Fibroblast of lung (primary cell): ENCODE results near the gene POLA1. TPM values are rescaled to one million over a fixed set of nuclear protein-coding genes. Genes with fewer than 3 reads are reported as not detected.
A peak's percentile ranks its signal among the peaks of the same experiment; 100 is the strongest.
"Not testable (repeated sequence)": the region's sequence is repeated elsewhere in the genome, so short reads cannot be mapped to it uniquely, and the experiment has no call there.

ENCODE experiments used
- DNase-seq, 2 donors: peaks; one replicate each; pipeline versions ENCODE4 v3.0.0 to v3.0.0-alpha.2; 2010; ENCODE audit warnings: low read depth in 2 of 2
- H2AFZ ChIP-seq: 2 replicates; pipeline ENCODE4 v1.5.1; 2012; ENCODE audit warnings: low read length, control low read depth, inconsistent platforms
- H3K27ac ChIP-seq: 2 replicates; pipeline ENCODE4 v1.5.1; 2011; ENCODE audit warnings: low read length, control low read depth; ENCODE audit not compliant: insufficient read depth
- H3K27me3 ChIP-seq: 2 replicates; pipeline ENCODE4 v1.5.1; 2011; ENCODE audit warnings: mild to moderate bottlenecking, low read length; ENCODE audit not compliant: control insufficient read depth, insufficient read depth
- H3K36me3 ChIP-seq: 2 replicates; pipeline ENCODE4 v1.5.1; 2011; ENCODE audit warnings: low read length; ENCODE audit not compliant: control insufficient read depth, insufficient read depth
- H3K4me1 ChIP-seq: 2 replicates; pipeline ENCODE4 v1.5.1; 2011; ENCODE audit warnings: low read length; ENCODE audit not compliant: control insufficient read depth, insufficient read depth; ENCODE audit errors: extremely low read depth
- H3K4me2 ChIP-seq: 2 replicates; pipeline ENCODE4 v1.5.1; 2011; ENCODE audit warnings: low read length, control low read depth; ENCODE audit not compliant: insufficient read depth; ENCODE audit errors: extremely low read depth
- H3K4me3 ChIP-seq, 4 experiments: fragments of 200-600 bp in 1 of 4; sonication (generic) in 1 of 4; replicated peaks in 1 of 4; 2 replicates each; pipeline ENCODE4 v1.5.1; 2011 to 2016; ENCODE audit warnings: low read length in 4 of 4, low read depth in 3 of 4, mild to moderate bottlenecking in 3 of 4, control low read depth in 2 of 4, inconsistent platforms in 1 of 4, mixed read lengths in 1 of 4; ENCODE audit not compliant: insufficient read depth in 1 of 4; ENCODE audit errors: control extremely low read depth in 1 of 4
- H3K79me2 ChIP-seq: 2 replicates; pipeline ENCODE4 v1.5.1; 2012; ENCODE audit warnings: mild to moderate bottlenecking, low read length, inconsistent platforms; ENCODE audit not compliant: control insufficient read depth, insufficient read depth
- H3K9ac ChIP-seq: 2 replicates; pipeline ENCODE4 v1.5.1; 2011; ENCODE audit warnings: mild to moderate bottlenecking, low read length, control low read depth; ENCODE audit not compliant: insufficient read depth
- H3K9me3 ChIP-seq: 2 replicates; pipeline ENCODE4 v1.5.1; 2012; ENCODE audit warnings: low read depth, low read length; ENCODE audit not compliant: control insufficient read depth, insufficient read depth
- H4K20me1 ChIP-seq: 2 replicates; pipeline ENCODE4 v1.5.1; 2011; ENCODE audit warnings: low read length; ENCODE audit not compliant: control insufficient read depth, insufficient read depth; ENCODE audit errors: extremely low read depth
- EZH2 ChIP-seq: IDR thresholded peaks from 2 replicates; pipeline ENCODE4 v1.5.1; 2012; ENCODE audit warnings: low read length, control low read depth, mild to moderate bottlenecking; ENCODE audit errors: missing control alignments
- polyA plus RNA-seq, 2 donors: library from polyadenylated mRNA; depleted of rRNA in 1 of 2; stranded (reverse) in 1 of 2; unstranded in 1 of 2; fragments of >200 nt; gene quantifications; 2 replicates each; pipeline ENCODE4 v1.2.1, GENCODE V29; 2011 to 2012; ENCODE audit warnings: missing spikeins in 1 of 2
- total RNA-seq: library from RNA; depleted of rRNA; stranded (reverse); fragments of >200 nt; gene quantifications from 2 replicates; pipeline ENCODE4 v1.2.1, GENCODE V29; 2014
- TF ChIP-seq, protein P1 (sequence below), 2 donors: IDR thresholded peaks in 1 of 2; conservative IDR thresholded peaks in 1 of 2; 1 replicate in 1 of 2; 2 replicates in 1 of 2; pipeline ENCODE4 v1.5.1; 2011 to 2012; ENCODE audit warnings: low read length in 2 of 2, control low read depth in 1 of 2, inconsistent platforms in 1 of 2, low read depth in 1 of 2, mild to moderate bottlenecking in 1 of 2

Gene POLA1
- total and polyA plus RNA-seq, 2 donors (not counting 1 experiment from before 2014, with no cell fraction given), result 1.7 to 9.2 TPM

GRCh38 chrX:24860140-24860539 is 166.4 kb downstream of the POLA1 start:
- peak in 1 of 2 donors; percentile 36 for DNase-seq
- Histone ChIP-seq H3K9ac (no peak overlapping the region), H3K4me1 (no peaks in the 10 kb centered on the region), H2AFZ (no peak overlapping the region), H3K27me3 (no peaks in the 10 kb centered on the region), H3K9me3 (no peaks in the 10 kb centered on the region), H3K4me2 (no peak overlapping the region), H3K79me2 (no peaks in the 10 kb centered on the region), H3K27ac (no peak overlapping the region), H3K4me3 (no peak overlapping the region), H4K20me1 (no peaks in the 10 kb centered on the region), H3K36me3 (no peaks in the 10 kb centered on the region)
- TF ChIP-seq, protein P1, sequence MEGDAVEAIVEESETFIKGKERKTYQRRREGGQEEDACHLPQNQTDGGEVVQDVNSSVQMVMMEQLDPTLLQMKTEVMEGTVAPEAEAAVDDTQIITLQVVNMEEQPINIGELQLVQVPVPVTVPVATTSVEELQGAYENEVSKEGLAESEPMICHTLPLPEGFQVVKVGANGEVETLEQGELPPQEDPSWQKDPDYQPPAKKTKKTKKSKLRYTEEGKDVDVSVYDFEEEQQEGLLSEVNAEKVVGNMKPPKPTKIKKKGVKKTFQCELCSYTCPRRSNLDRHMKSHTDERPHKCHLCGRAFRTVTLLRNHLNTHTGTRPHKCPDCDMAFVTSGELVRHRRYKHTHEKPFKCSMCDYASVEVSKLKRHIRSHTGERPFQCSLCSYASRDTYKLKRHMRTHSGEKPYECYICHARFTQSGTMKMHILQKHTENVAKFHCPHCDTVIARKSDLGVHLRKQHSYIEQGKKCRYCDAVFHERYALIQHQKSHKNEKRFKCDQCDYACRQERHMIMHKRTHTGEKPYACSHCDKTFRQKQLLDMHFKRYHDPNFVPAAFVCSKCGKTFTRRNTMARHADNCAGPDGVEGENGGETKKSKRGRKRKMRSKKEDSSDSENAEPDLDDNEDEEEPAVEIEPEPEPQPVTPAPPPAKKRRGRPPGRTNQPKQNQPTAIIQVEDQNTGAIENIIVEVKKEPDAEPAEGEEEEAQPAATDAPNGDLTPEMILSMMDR (conservative IDR thresholded peaks at IDR 0.05 in 1 of 2, IDR thresholded peaks at IDR 0.05 in 1 of 2; ENCODE audit: low read depth in 1 of 2, low read length in 2 of 2), result no peak
- no peak for TF ChIP-seq EZH2

GRCh38 chrX:24862343-24862742 is 168.6 kb downstream of the POLA1 start:
- Histone ChIP-seq H3K9me3 (no peaks in the 10 kb centered on the region), H3K4me1 (no peaks in the 10 kb centered on the region), H3K79me2 (no peaks in the 10 kb centered on the region), H3K27ac (no peak overlapping the region), H3K27me3 (no peaks in the 10 kb centered on the region), H3K4me2 (no peak overlapping the region), H4K20me1 (no peaks in the 10 kb centered on the region), H3K9ac (no peak overlapping the region), H2AFZ (no peak overlapping the region), H3K36me3 (no peaks in the 10 kb centered on the region), H3K4me3 (no peak overlapping the region)
- DNase-seq, result peak; percentile 25 to 72
- no peak for TF ChIP-seq EZH2

GRCh38 chrX:24863779-24864178 is 170.1 kb downstream of the POLA1 start:
- H3K4me2 ChIP-seq, H3K36me3 ChIP-seq, H3K9ac ChIP-seq, H3K4me1 ChIP-seq, H2AFZ ChIP-seq, DNase-seq, H4K20me1 ChIP-seq, H3K27ac ChIP-seq, H3K4me3 ChIP-seq, H3K79me2 ChIP-seq, H3K9me3 ChIP-seq, H3K27me3 ChIP-seq: not testable (repeated sequence)

- no peaks in the 10 kb centered on the region for H3K4me1 ChIP-seq
- H3K9me3 ChIP-seq, result no peaks in the 10 kb centered on the region
- H3K27ac ChIP-seq, result no peak overlapping the region
- no peak overlapping the region for H2AFZ ChIP-seq
- no peaks in the 10 kb centered on the region for H3K79me2 ChIP-seq
- H3K27me3 ChIP-seq, result no peaks in the 10 kb centered on the region
- no peak overlapping the region for H3K4me2 ChIP-seq
- H4K20me1 ChIP-seq, result no peaks in the 10 kb centered on the region
- no peak overlapping the region for H3K9ac ChIP-seq
- DNase-seq, result peak; percentile 22 to 79
- no peaks in the 10 kb centered on the region for H3K36me3 ChIP-seq
- H3K4me3 ChIP-seq, result no peak overlapping the region
- TF ChIP-seq EZH2, result no peak
Measured at GRCh38 chrX:24870143-24870542, 176.4 kb downstream of the POLA1 start.
